ENCODE results near the gene FHDC1.

FHDC1 gene

DNA sequence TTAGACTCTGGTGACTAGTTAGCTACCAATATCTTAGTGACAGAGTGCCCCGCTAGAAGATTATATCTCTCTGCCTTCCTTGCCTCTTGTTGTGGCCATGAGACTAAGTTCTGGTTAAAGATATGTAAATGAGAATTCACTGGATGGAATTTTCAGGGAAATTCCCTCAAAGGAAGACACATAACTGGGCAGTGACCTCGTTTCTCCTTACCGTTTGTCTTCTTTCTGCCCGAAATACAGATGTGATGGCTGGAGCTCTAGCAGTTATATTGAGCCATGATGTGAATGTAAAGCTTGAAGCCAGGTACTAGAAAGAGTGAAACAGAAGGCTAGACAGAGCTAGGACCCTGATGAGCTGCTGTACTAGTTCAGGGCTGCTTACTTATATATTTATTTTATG is 80.5 kb downstream of the FHDC1 start:
- no peak overlapping the region for H3K27ac ChIP-seq (ENCODE audit: low read length)
- H3K4me1 ChIP-seq (ENCODE audit: control insufficient read depth in 1 of 2, insufficient read depth in 2 of 2, low read length in 2 of 2): peaks cover 0 to under 1% of the 10 kb centered on the region in 2 donors
- H3K4me3 ChIP-seq (ENCODE audit: low read depth in 1 of 2, low read length in 2 of 2): no peak overlapping the region
- H3K36me3 ChIP-seq (ENCODE audit: control insufficient read depth in 1 of 2, insufficient read depth in 2 of 2, low read length in 2 of 2): no peaks in the 10 kb centered on the region
- no peaks in the 10 kb centered on the region for H3K9me3 ChIP-seq (ENCODE audit: control insufficient read depth in 1 of 2, low read length in 2 of 2)
- H3K27me3 ChIP-seq (ENCODE audit: low read depth, low read length): no peaks in the 10 kb centered on the region

DNA sequence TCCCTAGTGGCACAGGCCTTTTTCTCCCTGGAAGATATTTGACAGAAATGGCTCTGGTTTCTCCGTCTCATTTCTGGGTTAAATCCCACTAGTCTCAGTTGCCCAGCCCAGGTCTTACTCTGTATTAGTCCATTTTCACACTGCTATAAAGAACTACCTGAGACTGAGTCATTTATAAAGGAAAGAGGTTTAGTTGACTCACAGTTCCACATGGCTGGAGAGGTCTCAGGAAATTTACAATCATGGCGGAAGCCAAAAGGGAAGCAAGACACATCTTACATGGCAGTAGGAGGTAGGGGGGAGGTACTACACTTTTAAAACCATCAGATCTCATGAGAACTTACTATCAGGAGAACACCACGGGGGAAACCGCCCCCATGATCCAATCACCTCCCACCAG is 81.9 kb downstream of the FHDC1 start:
- Histone ChIP-seq H3K27ac (ENCODE audit: low read length) (no peak overlapping the region), H3K4me1 (ENCODE audit: control insufficient read depth in 1 of 2, insufficient read depth in 2 of 2, low read length in 2 of 2) (peaks cover 0 to 4% of the 10 kb centered on the region in 2 donors), H3K27me3 (ENCODE audit: low read depth, low read length) (no peaks in the 10 kb centered on the region), H3K36me3 (ENCODE audit: control insufficient read depth in 1 of 2, insufficient read depth in 2 of 2, low read length in 2 of 2) (no peaks in the 10 kb centered on the region), H3K4me3 (ENCODE audit: low read depth in 1 of 2, low read length in 2 of 2) (no peak overlapping the region), H3K9me3 (ENCODE audit: control insufficient read depth in 1 of 2, low read length in 2 of 2) (no peaks in the 10 kb centered on the region)

DNA sequence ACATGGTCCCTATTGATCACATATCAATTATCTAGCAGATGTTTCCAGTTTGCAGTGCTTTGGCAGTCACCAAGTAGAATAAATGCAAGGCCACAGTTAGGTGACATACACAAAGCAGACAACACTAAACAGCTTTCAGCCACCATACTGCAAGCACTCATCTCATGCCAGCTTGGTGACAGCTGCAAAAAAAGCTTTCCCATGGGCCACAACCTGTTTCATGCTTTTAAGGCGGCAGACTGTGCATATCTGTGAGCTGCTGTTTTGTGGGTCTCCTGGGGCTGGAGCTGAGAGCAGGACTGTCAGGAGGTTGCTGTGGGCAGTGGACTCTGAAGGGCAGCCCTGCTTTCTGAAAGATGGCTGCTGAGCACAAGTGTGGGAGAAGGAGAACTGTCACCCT is 82.6 kb downstream of the FHDC1 start:
- H3K9me3 ChIP-seq (ENCODE audit: control insufficient read depth in 1 of 2, low read length in 2 of 2): no peaks in the 10 kb centered on the region
- H3K36me3 ChIP-seq (ENCODE audit: control insufficient read depth in 1 of 2, insufficient read depth in 2 of 2, low read length in 2 of 2): no peaks in the 10 kb centered on the region
- no peak overlapping the region for H3K27ac ChIP-seq (ENCODE audit: low read length)
- H3K27me3 ChIP-seq (ENCODE audit: low read depth, low read length): no peaks in the 10 kb centered on the region
- no peak overlapping the region for H3K4me3 ChIP-seq (ENCODE audit: low read depth in 1 of 2, low read length in 2 of 2)
- peaks cover 0 to 4% of the 10 kb centered on the region in 2 donors for H3K4me1 ChIP-seq (ENCODE audit: control insufficient read depth in 1 of 2, insufficient read depth in 2 of 2, low read length in 2 of 2)

DNA sequence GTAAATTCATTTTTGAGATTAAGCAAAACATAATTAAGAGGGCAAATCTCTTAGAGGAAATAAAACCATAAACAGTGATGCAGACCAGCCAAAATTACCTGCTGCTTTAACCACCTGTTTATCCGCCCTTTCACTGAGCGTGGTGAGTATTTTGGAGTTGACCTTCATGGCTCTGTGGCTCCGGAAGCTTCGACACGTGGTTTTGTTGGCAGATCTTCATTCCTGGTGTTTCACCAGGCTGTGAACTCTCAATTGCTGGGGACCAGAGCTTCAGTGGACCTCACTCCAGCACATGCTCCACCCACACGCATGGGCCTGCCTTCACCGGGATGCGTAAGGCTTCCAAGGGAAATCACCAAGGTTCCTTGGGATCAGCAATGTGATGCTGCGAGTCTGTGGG is 83.8 kb downstream of the FHDC1 start:
- Histone ChIP-seq H3K27ac (ENCODE audit: low read length) (no peak overlapping the region), H3K4me3 (ENCODE audit: low read depth in 1 of 2, low read length in 2 of 2) (no peak overlapping the region), H3K36me3 (ENCODE audit: control insufficient read depth in 1 of 2, insufficient read depth in 2 of 2, low read length in 2 of 2) (no peaks in the 10 kb centered on the region), H3K4me1 (ENCODE audit: control insufficient read depth in 1 of 2, insufficient read depth in 2 of 2, low read length in 2 of 2) (peaks cover 0 to 4% of the 10 kb centered on the region in 2 donors), H3K9me3 (ENCODE audit: control insufficient read depth in 1 of 2, low read length in 2 of 2) (no peaks in the 10 kb centered on the region), H3K27me3 (ENCODE audit: low read depth, low read length) (no peaks in the 10 kb centered on the region)

DNA sequence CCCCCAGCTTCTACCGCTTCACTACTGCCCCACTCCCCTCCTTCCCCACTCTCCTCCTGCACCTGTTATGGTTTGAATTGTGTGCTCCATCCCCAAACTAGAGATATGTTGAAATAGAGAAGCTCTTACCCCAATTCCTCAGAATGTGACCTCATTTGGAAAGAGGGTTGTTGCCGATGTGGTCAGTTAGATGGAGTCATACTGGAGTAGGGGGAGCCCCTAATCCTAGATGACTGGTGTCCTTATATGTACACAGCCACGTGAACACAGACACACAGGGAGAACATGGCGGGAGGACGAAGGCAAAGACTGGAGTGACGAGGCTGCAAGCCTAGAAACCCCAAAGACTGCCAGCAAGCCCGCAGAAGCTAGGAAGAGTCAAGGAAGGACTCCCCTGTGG is 84.3 kb downstream of the FHDC1 start:
- no peak overlapping the region for H3K4me3 ChIP-seq (ENCODE audit: low read depth in 1 of 2, low read length in 2 of 2)

DNA sequence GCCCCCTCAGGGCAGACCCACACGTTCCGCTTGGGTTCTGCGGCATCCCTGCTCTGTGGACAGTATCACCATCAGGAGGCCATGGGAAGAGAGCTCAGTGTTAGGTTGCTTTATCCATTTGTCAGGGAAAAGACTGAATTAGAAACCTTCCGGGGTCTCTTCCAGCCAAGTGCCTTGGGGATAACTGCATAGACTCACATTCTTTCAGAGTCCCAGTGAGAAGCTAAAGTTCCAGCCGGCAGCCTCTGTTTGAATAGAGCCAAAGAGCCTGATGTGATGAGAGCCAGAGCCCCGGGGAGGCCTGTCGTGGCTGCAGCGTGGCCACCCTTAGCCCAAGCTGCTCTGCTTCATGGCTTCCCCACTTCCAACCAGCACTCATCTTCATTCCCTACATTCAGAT is 85.2 kb downstream of the FHDC1 start:
- Histone ChIP-seq H3K27ac (ENCODE audit: low read length) (no peak overlapping the region), H3K4me3 (ENCODE audit: low read depth in 1 of 2, low read length in 2 of 2) (no peak overlapping the region), H3K4me1 (ENCODE audit: control insufficient read depth in 1 of 2, insufficient read depth in 2 of 2, low read length in 2 of 2) (peaks cover 0 to 4% of the 10 kb centered on the region in 2 donors), H3K27me3 (ENCODE audit: low read depth, low read length) (no peaks in the 10 kb centered on the region), H3K9me3 (ENCODE audit: control insufficient read depth in 1 of 2, low read length in 2 of 2) (no peaks in the 10 kb centered on the region), H3K36me3 (ENCODE audit: control insufficient read depth in 1 of 2, insufficient read depth in 2 of 2, low read length in 2 of 2) (no peaks in the 10 kb centered on the region)

More for the DNA sequence above, 84.3 kb downstream of the FHDC1 start:
- H3K27ac ChIP-seq (ENCODE audit: low read length): no peak overlapping the region
- H3K27me3 ChIP-seq (ENCODE audit: low read depth, low read length): no peaks in the 10 kb centered on the region
- no peaks in the 10 kb centered on the region for H3K36me3 ChIP-seq (ENCODE audit: control insufficient read depth in 1 of 2, insufficient read depth in 2 of 2, low read length in 2 of 2)
- H3K9me3 ChIP-seq (ENCODE audit: control insufficient read depth in 1 of 2, low read length in 2 of 2): no peaks in the 10 kb centered on the region
- H3K4me1 ChIP-seq (ENCODE audit: control insufficient read depth in 1 of 2, insufficient read depth in 2 of 2, low read length in 2 of 2): peaks cover 0 to 4% of the 10 kb centered on the region in 2 donors

DNA sequence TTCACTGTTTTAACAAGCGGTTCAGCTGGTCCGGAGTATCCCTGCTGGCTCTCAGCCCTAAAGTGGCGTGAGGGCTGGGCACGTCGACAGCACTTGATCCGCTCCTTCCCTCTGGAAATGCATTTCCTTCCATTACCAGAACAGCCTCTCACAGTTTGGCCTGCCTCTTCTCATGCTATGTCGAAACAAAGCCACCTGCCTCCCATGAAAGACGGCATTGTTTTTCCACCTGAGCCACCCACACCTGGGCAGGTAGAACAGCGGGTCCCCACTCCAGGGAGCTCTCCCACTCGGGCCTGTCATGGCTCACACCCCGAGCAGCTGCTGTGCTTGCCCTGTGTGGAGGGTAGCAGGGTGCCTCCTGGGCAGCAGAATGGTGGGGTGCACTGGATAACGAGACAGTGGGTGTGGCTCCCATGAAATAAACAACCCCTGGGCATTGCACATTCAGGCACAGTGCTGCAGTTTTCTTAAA is 86.2 kb downstream of the FHDC1 start:
- H3K27me3 ChIP-seq (ENCODE audit: low read depth, low read length): no peaks in the 10 kb centered on the region
- H3K36me3 ChIP-seq (ENCODE audit: control insufficient read depth in 1 of 2, insufficient read depth in 2 of 2, low read length in 2 of 2): no peaks in the 10 kb centered on the region
- no peaks in the 10 kb centered on the region for H3K9me3 ChIP-seq (ENCODE audit: control insufficient read depth in 1 of 2, low read length in 2 of 2)
- no peak overlapping the region for H3K27ac ChIP-seq (ENCODE audit: low read length)
- peaks cover 0 to 4% of the 10 kb centered on the region in 2 donors for H3K4me1 ChIP-seq (ENCODE audit: control insufficient read depth in 1 of 2, insufficient read depth in 2 of 2, low read length in 2 of 2)
- H3K4me3 ChIP-seq (ENCODE audit: low read depth in 1 of 2, low read length in 2 of 2): no peak overlapping the region

DNA sequence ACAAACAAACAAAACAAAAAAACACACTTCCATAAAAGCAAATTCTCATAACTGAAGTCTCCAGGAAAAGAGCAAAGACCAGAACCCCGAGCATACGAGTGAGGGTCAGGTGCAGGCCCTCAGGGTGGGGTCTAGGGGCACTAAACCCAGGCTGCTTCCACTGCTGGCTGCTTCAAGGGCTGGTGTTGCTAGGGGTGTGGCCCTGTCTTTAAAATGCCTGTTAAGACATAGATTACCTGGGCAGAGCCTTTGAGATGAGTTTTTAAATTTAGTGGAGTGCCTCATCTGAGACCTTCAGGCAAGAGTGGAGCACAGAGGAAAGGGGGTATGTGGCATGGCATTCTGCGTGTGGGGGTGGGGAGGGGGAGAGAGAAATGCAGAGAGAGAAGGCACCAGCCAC is 87.0 kb downstream of the FHDC1 start:
- Histone ChIP-seq H3K4me1 (ENCODE audit: control insufficient read depth in 1 of 2, insufficient read depth in 2 of 2, low read length in 2 of 2) (peaks cover 0 to 4% of the 10 kb centered on the region in 2 donors), H3K9me3 (ENCODE audit: control insufficient read depth in 1 of 2, low read length in 2 of 2) (peaks cover 0 to 6% of the 10 kb centered on the region in 2 donors), H3K27ac (ENCODE audit: low read length) (no peak overlapping the region), H3K36me3 (ENCODE audit: control insufficient read depth in 1 of 2, insufficient read depth in 2 of 2, low read length in 2 of 2) (no peaks in the 10 kb centered on the region), H3K27me3 (ENCODE audit: low read depth, low read length) (no peaks in the 10 kb centered on the region), H3K4me3 (ENCODE audit: low read depth in 1 of 2, low read length in 2 of 2) (no peak overlapping the region)

DNA sequence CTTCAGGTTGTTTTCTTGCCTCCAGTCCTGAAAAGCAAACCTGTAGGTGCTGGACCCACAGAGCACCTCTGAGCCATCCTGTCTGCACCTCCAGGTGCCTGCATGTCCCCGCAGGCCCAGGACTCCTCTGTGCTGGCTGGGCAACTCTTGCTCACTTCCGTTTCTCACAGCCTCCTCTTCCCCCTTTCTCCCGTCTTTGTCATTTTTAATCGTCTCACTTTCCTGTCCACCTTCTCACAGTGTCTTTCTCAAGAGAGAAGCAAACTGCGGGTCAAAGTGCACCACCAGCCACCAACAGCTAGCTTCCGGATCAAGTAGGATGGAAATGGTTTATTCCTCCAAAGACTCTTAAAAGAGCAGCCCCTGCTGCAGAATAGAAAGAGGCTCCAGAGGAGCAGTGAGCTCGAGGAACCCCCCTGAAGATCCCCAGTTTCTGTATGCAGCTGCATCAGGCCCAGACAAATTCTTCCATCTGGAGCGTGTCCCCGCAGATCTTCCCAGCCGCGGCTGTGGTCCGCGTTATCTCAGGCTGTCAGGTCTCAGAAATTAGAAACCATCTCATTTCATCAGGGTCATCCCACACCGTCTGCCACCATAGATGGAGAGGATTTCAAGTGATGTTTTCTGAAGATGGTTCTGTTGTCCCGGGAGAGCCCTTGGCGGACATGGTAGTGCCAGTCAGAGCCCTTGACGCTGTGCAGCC is 87.7 kb downstream of the FHDC1 start:
- H3K9me3 ChIP-seq (ENCODE audit: control insufficient read depth in 1 of 2, low read length in 2 of 2): peaks cover 0 to 13% of the 10 kb centered on the region in 2 donors
- no peaks in the 10 kb centered on the region for H3K27me3 ChIP-seq (ENCODE audit: low read depth, low read length)
- no peak overlapping the region for H3K4me3 ChIP-seq (ENCODE audit: low read depth in 1 of 2, low read length in 2 of 2)
- no peak overlapping the region for H3K27ac ChIP-seq (ENCODE audit: low read length)
- H3K4me1 ChIP-seq (ENCODE audit: control insufficient read depth in 1 of 2, insufficient read depth in 2 of 2, low read length in 2 of 2): peaks cover 0 to 4% of the 10 kb centered on the region in 2 donors
- no peaks in the 10 kb centered on the region for H3K36me3 ChIP-seq (ENCODE audit: control insufficient read depth in 1 of 2, insufficient read depth in 2 of 2, low read length in 2 of 2)

DNA sequence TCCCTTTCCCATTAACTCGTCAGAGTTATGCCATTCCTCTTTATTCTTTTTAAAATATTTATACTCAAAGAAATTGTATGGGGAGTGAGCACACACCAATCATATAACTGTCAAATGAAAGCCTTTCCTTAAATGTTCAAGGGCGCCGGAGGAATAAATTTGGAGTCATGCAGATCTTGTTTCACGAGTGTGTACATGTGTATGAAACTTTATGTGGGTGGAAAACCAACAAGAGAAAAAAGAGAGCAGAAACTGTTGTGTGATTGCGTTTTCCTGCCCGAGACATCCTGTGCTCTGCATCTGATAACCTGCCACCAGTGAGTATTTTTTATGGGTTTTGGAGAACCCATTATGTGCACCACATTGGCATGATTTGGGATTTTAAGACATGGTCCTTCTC is 88.3 kb downstream of the FHDC1 start:
- H3K36me3 ChIP-seq (ENCODE audit: control insufficient read depth in 1 of 2, insufficient read depth in 2 of 2, low read length in 2 of 2): no peaks in the 10 kb centered on the region
- H3K9me3 ChIP-seq (ENCODE audit: control insufficient read depth in 1 of 2, low read length in 2 of 2): peaks cover 0 to 19% of the 10 kb centered on the region in 2 donors
- H3K27me3 ChIP-seq (ENCODE audit: low read depth, low read length): no peaks in the 10 kb centered on the region
- H3K4me3 ChIP-seq (ENCODE audit: low read depth in 1 of 2, low read length in 2 of 2): no peak overlapping the region
- H3K27ac ChIP-seq (ENCODE audit: low read length): no peak overlapping the region
- H3K4me1 ChIP-seq (ENCODE audit: control insufficient read depth in 1 of 2, insufficient read depth in 2 of 2, low read length in 2 of 2): peaks cover 0 to 4% of the 10 kb centered on the region in 2 donors

DNA sequence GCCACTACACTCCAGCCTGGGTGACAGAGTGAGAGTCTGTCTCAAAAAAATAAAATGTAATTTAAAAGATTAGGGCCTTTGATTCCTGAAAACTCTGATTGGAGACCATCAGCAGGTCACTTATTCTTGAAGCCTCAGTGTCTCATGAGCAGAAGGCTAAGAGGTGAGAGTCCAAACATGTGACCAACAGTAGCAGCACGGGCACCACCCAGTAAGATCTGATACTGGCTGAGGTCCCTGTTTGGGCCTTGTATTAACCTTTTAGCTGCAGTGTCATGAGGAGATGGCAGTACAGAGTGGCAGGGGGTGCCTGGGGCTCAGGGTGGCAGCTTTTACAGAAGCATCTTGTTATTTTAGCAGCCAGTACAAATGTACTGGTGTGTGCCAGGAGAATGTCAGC is 89.3 kb downstream of the FHDC1 start:
- no peaks in the 10 kb centered on the region for H3K27me3 ChIP-seq (ENCODE audit: low read depth, low read length)
- no peak overlapping the region for H3K27ac ChIP-seq (ENCODE audit: low read length)
- no peaks in the 10 kb centered on the region for H3K36me3 ChIP-seq (ENCODE audit: control insufficient read depth in 1 of 2, insufficient read depth in 2 of 2, low read length in 2 of 2)
- H3K4me3 ChIP-seq (ENCODE audit: low read depth in 1 of 2, low read length in 2 of 2): no peak overlapping the region
- peaks cover 0 to 23% of the 10 kb centered on the region in 2 donors for H3K9me3 ChIP-seq (ENCODE audit: control insufficient read depth in 1 of 2, low read length in 2 of 2)
- peaks cover 0 to 4% of the 10 kb centered on the region in 2 donors for H3K4me1 ChIP-seq (ENCODE audit: control insufficient read depth in 1 of 2, insufficient read depth in 2 of 2, low read length in 2 of 2)

Data from muscle layer of duodenum (tissue), 2 donors.